WTC11 (cell line): ENCODE results near the gene MEFV. TPM values are rescaled to one million over a fixed set of nuclear protein-coding genes. Genes with fewer than 3 reads are reported as not detected.

ENCODE experiments used
- ATAC-seq: fragments of 200-7000 bp; cut with Tn5 transposase; 2 replicates; pipeline ENCODE4 v1.10.0; 2021; ENCODE audit warnings: mild to moderate bottlenecking, moderate library complexity
- CTCF ChIA-PET: fragments of 300-600 bp; sonication (Branson Sonifier 250); formaldehyde crosslinking; loops from one replicate; lab custom pipeline; 2021; ENCODE audit warnings: antibody characterized with exemption; lab: Charles Lee
- POLR2A ChIA-PET: fragments of 350-600 bp; sonication (Branson Sonifier 250); formaldehyde crosslinking; loops from one replicate; lab custom pipeline; 2021; ENCODE audit warnings: antibody characterized with exemption; lab: Charles Lee
- DNase-seq: peaks from one replicate; pipeline ENCODE4 v3.0.0; 2021; ENCODE audit warnings: low spot score
- H3K27ac Mint-ChIP-seq: 2 replicates; pipeline ENCODE4 v1.8.0; 2021; ENCODE audit warnings: mixed read lengths
- H3K27me3 Mint-ChIP-seq: 2 replicates; pipeline ENCODE4 v1.8.0; 2021; ENCODE audit warnings: low read depth, mild to moderate bottlenecking, moderate library complexity, mixed read lengths
- H3K36me3 Mint-ChIP-seq: 2 replicates; pipeline ENCODE4 v1.8.0; 2021; ENCODE audit warnings: mixed read lengths
- H3K4me1 Mint-ChIP-seq: 2 replicates; pipeline ENCODE4 v1.8.0; 2022; ENCODE audit warnings: mixed read lengths
- H3K4me3 Mint-ChIP-seq: 2 replicates; pipeline ENCODE4 v1.8.0; 2021; ENCODE audit warnings: mild to moderate bottlenecking, moderate library complexity, mixed read lengths
- H3K9me3 Mint-ChIP-seq: 2 replicates; pipeline ENCODE4 v1.8.0; 2021; ENCODE audit warnings: mixed read lengths
- EMX1 ChIP-seq: fragments of 250-450 bp; sonication (Bioruptor Pico); IDR thresholded peaks from 2 replicates; pipeline ENCODE4 v1.8.0; 2021; ENCODE audit warnings: mild to moderate bottlenecking
- ERG ChIP-seq: fragments of 250-450 bp; sonication (Bioruptor Pico); IDR thresholded peaks from 2 replicates; pipeline ENCODE4 v1.8.0; 2021; ENCODE audit warnings: mild to moderate bottlenecking
- FOXJ3 ChIP-seq: sonication (generic); formaldehyde crosslinking; IDR thresholded peaks from 2 replicates; pipeline ENCODE4 v1.9.0; 2021; ENCODE audit warnings: missing genetic modification reagents, mild to moderate bottlenecking, borderline replicate concordance
- GRHL2 ChIP-seq: fragments of 250-450 bp; sonication (Bioruptor Pico); IDR thresholded peaks from 2 replicates; pipeline ENCODE4 v1.8.0; 2022; ENCODE audit warnings: mild to moderate bottlenecking, moderate library complexity; ENCODE audit not compliant: insufficient replicate concordance, severe bottlenecking
- GTF2I ChIP-seq: fragments of 250-450 bp; sonication (Bioruptor Pico); conservative IDR thresholded peaks from 2 replicates; pipeline ENCODE4 v1.4.0; 2021; ENCODE audit warnings: mild to moderate bottlenecking
- IRF1 ChIP-seq: sonication (generic); formaldehyde crosslinking; IDR thresholded peaks from 2 replicates; pipeline ENCODE4 v1.8.0; 2023; ENCODE audit warnings: missing genetic modification reagents
- IRF2 ChIP-seq: sonication (generic); formaldehyde crosslinking; IDR thresholded peaks from 2 replicates; pipeline ENCODE4 v1.8.0; 2022; ENCODE audit warnings: low read depth, missing genetic modification reagents, borderline replicate concordance
- JAZF1 ChIP-seq: fragments of 250-450 bp; sonication (Bioruptor Pico); IDR thresholded peaks from 2 replicates; pipeline ENCODE4 v1.9.0; 2021; ENCODE audit warnings: moderate library complexity, mild to moderate bottlenecking, inconsistent platforms
- NFATC4 ChIP-seq: fragments of 250-450 bp; sonication (Bioruptor Pico); IDR thresholded peaks from 2 replicates; pipeline ENCODE4 v1.9.0; 2021; ENCODE audit warnings: mild to moderate bottlenecking
- NFE2L1 ChIP-seq: sonication (generic); formaldehyde crosslinking; IDR thresholded peaks from 2 replicates; pipeline ENCODE4 v1.8.1; 2023; ENCODE audit warnings: missing genetic modification reagents
- NR2C2 ChIP-seq: sonication (generic); formaldehyde crosslinking; IDR thresholded peaks from 2 replicates; pipeline ENCODE4 v1.8.0; 2022; ENCODE audit warnings: mild to moderate bottlenecking, missing genetic modification reagents
- PREB ChIP-seq: sonication (generic); formaldehyde crosslinking; IDR thresholded peaks from 2 replicates; pipeline ENCODE4 v1.8.1; 2022; ENCODE audit warnings: mild to moderate bottlenecking, missing genetic modification reagents, moderate library complexity, borderline replicate concordance
- PRRX2 ChIP-seq: fragments of 250-450 bp; sonication (Bioruptor Pico); IDR thresholded peaks from 2 replicates; pipeline ENCODE4 v1.8.0; 2021; ENCODE audit warnings: mild to moderate bottlenecking
- STAT6 ChIP-seq: sonication (generic); formaldehyde crosslinking; conservative IDR thresholded peaks from 2 replicates; pipeline ENCODE4 v1.8.1; 2023; ENCODE audit warnings: mild to moderate bottlenecking, low read depth, missing genetic modification reagents, moderate library complexity
- TEAD4 ChIP-seq: sonication (generic); formaldehyde crosslinking; IDR thresholded peaks from 2 replicates; pipeline ENCODE4 v1.8.0; 2022; ENCODE audit warnings: mild to moderate bottlenecking, missing genetic modification reagents
- USF2 ChIP-seq: sonication (generic); formaldehyde crosslinking; IDR thresholded peaks from 2 replicates; pipeline ENCODE4 v1.8.1; 2023; ENCODE audit warnings: mild to moderate bottlenecking, missing genetic modification reagents, moderate library complexity
- ZNF263 ChIP-seq: sonication (generic); formaldehyde crosslinking; IDR thresholded peaks from 2 replicates; pipeline ENCODE4 v1.8.1; 2022; ENCODE audit warnings: low read depth, mild to moderate bottlenecking, moderate library complexity, missing genetic modification reagents
- ZNF281 ChIP-seq: sonication (generic); formaldehyde crosslinking; IDR thresholded peaks from 2 replicates; pipeline ENCODE4 v1.8.0; 2023; ENCODE audit warnings: mild to moderate bottlenecking, missing genetic modification reagents
- ZNF396 ChIP-seq: fragments of 250-450 bp; sonication (Bioruptor Pico); IDR thresholded peaks from 2 replicates; pipeline ENCODE4 v1.8.0; 2021; ENCODE audit warnings: mild to moderate bottlenecking, moderate library complexity, borderline replicate concordance
- ZNF671 ChIP-seq: fragments of 250-450 bp; sonication (Bioruptor Pico); IDR thresholded peaks from 2 replicates; pipeline ENCODE4 v1.8.0; 2021; ENCODE audit warnings: mild to moderate bottlenecking
- total RNA-seq: library from RNA; stranded (reverse); gene quantifications from 3 replicates; pipeline ENCODE4 v1.2.3, GENCODE V29; 2021

MEFV gene
- total RNA-seq, 1 experiment from 2014 or later = 0.09 TPM

- H3K36me3 Mint-ChIP-seq = no peaks in the 10 kb centered on the region
- peaks cover 37% of the 10 kb centered on the region for H3K27me3 Mint-ChIP-seq
- TF ChIP-seq PRRX2 (CRISPR knock-in tag) (no peak), NFATC4 (no peak), ZNF396 (no peak), ZNF263 (no peak), GTF2I (CRISPR knock-in tag) (no peak), IRF1 (CRISPR knock-in tag) (no peak), STAT6 (CRISPR knock-in tag) (no peak), USF2 (no peak), GRHL2 (CRISPR knock-in tag) (no peak), IRF2 (CRISPR knock-in tag) (no peak), EMX1 (no peak), ZNF281 (no peak), ZNF671 (CRISPR knock-in tag) (no peak), ERG (CRISPR knock-in tag) (no peak), TEAD4 (CRISPR knock-in tag) (no peak), PREB (CRISPR knock-in tag) (no peak), JAZF1 (CRISPR knock-in tag) (no peak), FOXJ3 (CRISPR knock-in tag) (no peak), NR2C2 (CRISPR knock-in tag) (no peak), NFE2L1 (CRISPR knock-in tag) (no peak)
- peaks cover 40% of the 10 kb centered on the region for H3K9me3 Mint-ChIP-seq
- no peak for ATAC-seq
- peaks cover 6% of the 10 kb centered on the region; the same call in 1 of the 2 replicates for H3K4me1 Mint-ChIP-seq
- H3K27ac Mint-ChIP-seq = no peak overlapping the region
- ChIA-PET CTCF (interaction anchor here (1.2 to 2.0 kb wide), 5 partner anchors 10 to 133 kb away, joined by 3 to 19 read pairs (median 4); partner anchors contain the start of genes ZNF174, ZNF263 and ZSCAN32), POLR2A (no interaction called here)
- no peak for DNase-seq
- no peak overlapping the region for H3K4me3 Mint-ChIP-seq
Measured at GRCh38 chr16:3268294-3268693, 11.9 kb upstream of the MEFV start.
